GM06990 (cell line): ENCODE results near the gene SCN1B.

Experiments used
- DNase-seq: peaks from one replicate; pipeline ENCODE4 v3.0.0-alpha.2; 2011; ENCODE audit not compliant: insufficient read length; ENCODE audit errors: extremely low read depth
- H3K27me3 ChIP-seq: replicated peaks from 2 replicates; pipeline ENCODE4 v1.6.0; 2011; ENCODE audit warnings: low read length; ENCODE audit not compliant: control insufficient read depth, insufficient read depth
- H3K36me3 ChIP-seq: 2 replicates; pipeline ENCODE4 v1.5.1; 2011; ENCODE audit warnings: low read length; ENCODE audit not compliant: control insufficient read depth, insufficient read depth
- H3K4me3 ChIP-seq: replicated peaks from 2 replicates; pipeline ENCODE4 v1.5.1; 2011; ENCODE audit warnings: low read depth, mild to moderate bottlenecking, control low read depth, low read length
- TF ChIP-seq, protein P1 (sequence below): IDR thresholded peaks from 2 replicates; pipeline ENCODE4 v1.5.1; 2011; ENCODE audit warnings: low read length, control low read depth, mild to moderate bottlenecking, inconsistent platforms; ENCODE audit not compliant: insufficient read depth, poor library complexity, severe bottlenecking

SCN1B gene

GRCh38 chr19:35056513-35057063 is 26.3 kb downstream of the SCN1B start:
- DNase-seq: no peak
- Histone ChIP-seq H3K27me3 (no peaks in the 10 kb centered on the region; the same call in 1 of the 2 replicates), H3K4me3 (no peak overlapping the region), H3K36me3 (no peaks in the 10 kb centered on the region)
- TF ChIP-seq, protein P1, sequence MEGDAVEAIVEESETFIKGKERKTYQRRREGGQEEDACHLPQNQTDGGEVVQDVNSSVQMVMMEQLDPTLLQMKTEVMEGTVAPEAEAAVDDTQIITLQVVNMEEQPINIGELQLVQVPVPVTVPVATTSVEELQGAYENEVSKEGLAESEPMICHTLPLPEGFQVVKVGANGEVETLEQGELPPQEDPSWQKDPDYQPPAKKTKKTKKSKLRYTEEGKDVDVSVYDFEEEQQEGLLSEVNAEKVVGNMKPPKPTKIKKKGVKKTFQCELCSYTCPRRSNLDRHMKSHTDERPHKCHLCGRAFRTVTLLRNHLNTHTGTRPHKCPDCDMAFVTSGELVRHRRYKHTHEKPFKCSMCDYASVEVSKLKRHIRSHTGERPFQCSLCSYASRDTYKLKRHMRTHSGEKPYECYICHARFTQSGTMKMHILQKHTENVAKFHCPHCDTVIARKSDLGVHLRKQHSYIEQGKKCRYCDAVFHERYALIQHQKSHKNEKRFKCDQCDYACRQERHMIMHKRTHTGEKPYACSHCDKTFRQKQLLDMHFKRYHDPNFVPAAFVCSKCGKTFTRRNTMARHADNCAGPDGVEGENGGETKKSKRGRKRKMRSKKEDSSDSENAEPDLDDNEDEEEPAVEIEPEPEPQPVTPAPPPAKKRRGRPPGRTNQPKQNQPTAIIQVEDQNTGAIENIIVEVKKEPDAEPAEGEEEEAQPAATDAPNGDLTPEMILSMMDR: no peak

- no peak for DNase-seq
- Histone ChIP-seq H3K27me3 (no peaks in the 10 kb centered on the region; the same call in 1 of the 2 replicates), H3K36me3 (no peaks in the 10 kb centered on the region), H3K4me3 (no peak overlapping the region)
- TF ChIP-seq, protein P1: no peak
Observed at GRCh38 chr19:35058370-35058769, 28.1 kb downstream of the SCN1B start.

- Histone ChIP-seq H3K4me3 (no peak overlapping the region), H3K36me3 (no peaks in the 10 kb centered on the region), H3K27me3 (no peaks in the 10 kb centered on the region; the same call in 1 of the 2 replicates)
- TF ChIP-seq, protein P1: no peak
- DNase-seq: no peak
Observed at GRCh38 chr19:35059006-35059798, 28.9 kb downstream of the SCN1B start.

- no peak for DNase-seq
- no peak overlapping the region for H3K4me3 ChIP-seq
- H3K36me3 ChIP-seq: no peaks in the 10 kb centered on the region
- H3K27me3 ChIP-seq: no peaks in the 10 kb centered on the region; the same call in 1 of the 2 replicates
- TF ChIP-seq, protein P1: no peak
Observed at GRCh38 chr19:35059799-35060091, 29.5 kb downstream of the SCN1B start.

DNA sequence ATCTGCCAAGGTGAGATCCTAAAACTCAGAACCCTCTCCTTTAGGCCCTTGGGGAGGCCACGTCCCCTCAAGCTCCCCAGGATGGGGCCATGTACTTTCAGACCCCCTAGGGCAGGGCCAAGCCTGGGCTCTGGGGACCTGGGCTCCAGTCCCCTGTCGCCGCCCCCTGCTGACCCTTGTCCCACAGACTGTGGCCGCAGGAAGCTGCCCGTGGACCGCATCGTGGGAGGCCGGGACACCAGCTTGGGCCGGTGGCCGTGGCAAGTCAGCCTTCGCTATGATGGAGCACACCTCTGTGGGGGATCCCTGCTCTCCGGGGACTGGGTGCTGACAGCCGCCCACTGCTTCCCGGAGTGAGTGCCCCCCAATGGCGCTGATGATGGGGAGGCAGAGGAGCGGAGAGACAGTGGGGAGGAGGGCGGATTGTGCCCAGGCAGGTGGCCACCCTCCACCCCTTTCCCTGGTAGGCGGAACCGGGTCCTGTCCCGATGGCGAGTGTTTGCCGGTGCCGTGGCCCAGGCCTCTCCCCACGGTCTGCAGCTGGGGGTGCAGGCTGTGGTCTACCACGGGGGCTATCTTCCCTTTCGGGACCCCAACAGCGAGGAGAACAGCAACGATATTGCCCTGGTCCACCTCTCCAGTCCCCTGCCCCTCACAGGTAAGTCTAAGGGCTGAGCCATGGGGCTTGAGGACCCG is 30.0 kb downstream of the SCN1B start:
- TF ChIP-seq, protein P1: no peak
- DNase-seq: no peak
- no peak overlapping the region for H3K4me3 ChIP-seq
- no peaks in the 10 kb centered on the region; the same call in 1 of the 2 replicates for H3K27me3 ChIP-seq
- no peaks in the 10 kb centered on the region for H3K36me3 ChIP-seq
